Left forelimb (tissue), 1 donor: Measurements from ENCODE around the gene C16orf78.

ENCODE experiments used
- DNase-seq: peaks from one replicate; pipeline ENCODE4 v3.0.0-alpha.2; 2018; ENCODE audit warnings: low spot score

Gene C16orf78

GRCh38 chr16:49431591-49432290, 58.1 kb downstream of the C16orf78 start:
- no peak for DNase-seq

- no peak for DNase-seq
These were observed 61.1 kb downstream of the C16orf78 start for GRCh38 chr16:49434733-49435132.

- no peak for DNase-seq
These were observed 62.6 kb downstream of the C16orf78 start for GRCh38 chr16:49436181-49436580.

- DNase-seq = no peak
These were observed 63.7 kb downstream of the C16orf78 start for GRCh38 chr16:49437344-49437743.

- no peak for DNase-seq
These were observed 65.4 kb downstream of the C16orf78 start for GRCh38 chr16:49439050-49439449.

GRCh38 chr16:49439676-49440075, 66.1 kb downstream of the C16orf78 start:
- DNase-seq = no peak

- DNase-seq = no peak
These were observed 66.8 kb downstream of the C16orf78 start for GRCh38 chr16:49440156-49441065.

- no peak for DNase-seq
These were observed 67.8 kb downstream of the C16orf78 start for GRCh38 chr16:49441366-49441780.

- no peak for DNase-seq
These were observed 69.2 kb downstream of the C16orf78 start for GRCh38 chr16:49442805-49443204.

GRCh38 chr16:49443576-49443975, 70.0 kb downstream of the C16orf78 start:
- no peak for DNase-seq

- DNase-seq = no peak
These were observed 73.2 kb downstream of the C16orf78 start for GRCh38 chr16:49446805-49447204.
